Pancreas (tissue), 10 donors: ENCODE measurements around the gene DGKK. TPM values are rescaled to one million over a fixed set of nuclear protein-coding genes. Genes with fewer than 3 reads are reported as not detected.

Source experiments
- ATAC-seq, 4 donors: fragments of 200-7000 bp; cut with Tn5 transposase; one replicate each; pipeline versions ENCODE4 v1.8.0 to v1.9.1; 2020; ENCODE audit warnings: mild to moderate bottlenecking in 4 of 4, moderate library complexity in 4 of 4
- DNase-seq, 6 donors: peaks; one replicate each; pipeline ENCODE4 v3.0.0-alpha.2; 2020
- FAIRE-seq: peaks from 2 replicates; lab custom pipeline; 2012; peaks lifted over from hg19 to GRCh38; lab: Jason Lieb, UNC
- H3K27ac ChIP-seq, 4 donors: fragments of 200-600 bp; sonication (generic); 1 replicate in 3 of 4; 2 replicates in 1 of 4; pipeline versions ENCODE4 v1.5.0 to v1.8.0; 2020
- H3K27me3 ChIP-seq, 4 donors: fragments of 200-600 bp; one replicate each; pipeline ENCODE4 v1.8.0; 2021
- H3K36me3 ChIP-seq, 3 donors: fragments of 200-600 bp; sonication (generic) in 1 of 3; one replicate each; pipeline versions ENCODE4 v1.5.0 to v1.8.0; 2020 to 2021
- H3K4me1 ChIP-seq, 3 donors: fragments of 200-600 bp; one replicate each; pipeline ENCODE4 v1.8.0; 2021
- H3K4me3 ChIP-seq, 4 donors: fragments of 200-600 bp; sonication (generic) in 2 of 4; one replicate each; pipeline versions ENCODE4 v1.5.0 to v1.8.0; 2020 to 2021
- H3K9me3 ChIP-seq, 4 donors: fragments of 200-600 bp; one replicate each; pipeline ENCODE4 v1.8.0; 2021
- WGBS, 2 donors: extraction: QIAGEN DNeasy Blood & Tissue Kit; methylation state at CpG; one replicate each; pipeline ENCODE4 v1.1.7; 2013; 5-methylcytosine and 5-hydroxymethylcytosine counted together
- intact Hi-C, 3 donors: fragments of 100-400 bp; cut with DNase I; formaldehyde crosslinking; loops; one replicate each; pipeline versions ENCODE4 v1.11.1 to v1.14.2; 2022
- polyA plus RNA-seq, 2 donors: library from polyadenylated mRNA; stranded (reverse); fragments of 200-250 nt; gene quantifications; one replicate each; pipeline ENCODE4 v1.2.3, GENCODE V29; 2013
- total RNA-seq, 6 donors: library from RNA; stranded (reverse); fragmentation: NEBNext Ultra II Directional in 4 of 6; extraction: Animal tissue kit (Norgen Biotek cat#: 25700) in 4 of 6; gene quantifications; one replicate each; pipeline versions ENCODE4 v1.2.1 to v1.2.4, GENCODE V29; 2021 to 2023
- TF ChIP-seq, protein P1 (sequence below), 4 donors: fragments of 200-600 bp; sonication (generic) in 3 of 4; IDR thresholded peaks; one replicate each; pipeline versions ENCODE4 v1.5.0 to v1.8.0; 2021; ENCODE audit warnings: antibody characterized with exemption in 4 of 4
- donor health status: healthy with polysubstance abuse.
- donor health status: DM: no; HTN: no; CAD: no; lungs with moderate emphysema.
- donor health status: DM: no; HTN: no; CAD: no.
- donor health status: control.
- donor health status: control.
- donor health status: Bipolar disorder and iron deficiency.
- donor health status: DM: yes; HTN: yes; CAD: no.
- donor health status: DM: no; HTN: no; CAD: no.
- donor health status: DM: no; HTN: no; CAD: no.
- donor health status: DM: yes; HTN: yes; CAD: no.

DGKK gene
- total and polyA plus RNA-seq, 8 donors, result not detected

DNA sequence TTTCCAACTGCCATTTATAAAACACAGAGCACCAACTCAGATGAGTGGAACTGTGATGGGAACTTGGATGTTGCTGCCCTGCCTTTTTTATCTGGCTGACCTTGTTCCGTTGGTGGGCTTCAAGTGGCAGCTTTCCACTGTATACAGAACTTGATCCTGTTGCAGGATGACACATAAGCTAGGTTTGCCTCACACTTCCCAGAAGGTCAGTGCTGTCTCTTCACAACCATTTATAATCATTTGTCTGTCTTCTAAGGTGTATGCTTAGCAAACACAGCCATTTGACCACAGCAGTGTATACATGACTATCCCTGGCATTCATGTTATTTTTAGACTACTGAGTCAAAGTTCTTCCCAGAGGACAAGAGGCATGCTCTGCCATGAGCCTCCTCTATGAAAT lies 20.3 kb downstream of the DGKK start:
- TF ChIP-seq, protein P1, sequence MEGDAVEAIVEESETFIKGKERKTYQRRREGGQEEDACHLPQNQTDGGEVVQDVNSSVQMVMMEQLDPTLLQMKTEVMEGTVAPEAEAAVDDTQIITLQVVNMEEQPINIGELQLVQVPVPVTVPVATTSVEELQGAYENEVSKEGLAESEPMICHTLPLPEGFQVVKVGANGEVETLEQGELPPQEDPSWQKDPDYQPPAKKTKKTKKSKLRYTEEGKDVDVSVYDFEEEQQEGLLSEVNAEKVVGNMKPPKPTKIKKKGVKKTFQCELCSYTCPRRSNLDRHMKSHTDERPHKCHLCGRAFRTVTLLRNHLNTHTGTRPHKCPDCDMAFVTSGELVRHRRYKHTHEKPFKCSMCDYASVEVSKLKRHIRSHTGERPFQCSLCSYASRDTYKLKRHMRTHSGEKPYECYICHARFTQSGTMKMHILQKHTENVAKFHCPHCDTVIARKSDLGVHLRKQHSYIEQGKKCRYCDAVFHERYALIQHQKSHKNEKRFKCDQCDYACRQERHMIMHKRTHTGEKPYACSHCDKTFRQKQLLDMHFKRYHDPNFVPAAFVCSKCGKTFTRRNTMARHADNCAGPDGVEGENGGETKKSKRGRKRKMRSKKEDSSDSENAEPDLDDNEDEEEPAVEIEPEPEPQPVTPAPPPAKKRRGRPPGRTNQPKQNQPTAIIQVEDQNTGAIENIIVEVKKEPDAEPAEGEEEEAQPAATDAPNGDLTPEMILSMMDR (IDR thresholded peaks at IDR 0.05), result no peak
- Histone ChIP-seq H3K27ac (no peak overlapping the region), H3K4me3 (no peak overlapping the region), H3K9me3 (no peaks in the 10 kb centered on the region), H3K36me3 (no peaks in the 10 kb centered on the region), H3K27me3 (peaks cover 0 to 25% (median 0%) of the 10 kb centered on the region in 4 donors), H3K4me1 (no peaks in the 10 kb centered on the region)
- no peak for FAIRE-seq
- 29 to 56% methylated on average over 1 of the region's 1 CpG for WGBS, 2 donors
- ATAC-seq, result no peak
- intact Hi-C loops, result no loop called here
- DNase-seq, result no peak

DNA sequence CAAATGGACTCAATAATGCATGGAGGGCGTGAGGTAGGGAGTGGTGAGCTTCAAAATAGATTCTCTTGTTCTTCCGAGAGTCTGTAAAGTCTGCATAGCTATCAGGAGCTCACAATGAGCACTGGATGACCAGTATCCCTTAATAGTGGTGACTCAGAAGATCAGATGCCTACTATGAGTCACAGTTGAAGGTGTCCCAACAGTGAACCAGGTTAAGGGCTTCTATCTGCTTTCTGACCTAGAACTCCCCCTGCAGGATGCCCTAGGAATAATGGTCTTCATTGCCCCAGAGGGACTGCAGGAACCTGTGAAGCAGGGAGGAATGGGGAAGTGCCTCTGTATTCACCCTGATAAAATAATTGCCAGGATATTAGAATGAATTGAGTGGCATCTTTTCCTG lies 22.1 kb downstream of the DGKK start:
- H3K27me3 ChIP-seq, result peaks cover 0 to 19% (median 0%) of the 10 kb centered on the region in 4 donors
- no peak overlapping the region for H3K4me3 ChIP-seq
- intact Hi-C loops, result no loop called here
- no peaks in the 10 kb centered on the region for H3K4me1 ChIP-seq
- no peaks in the 10 kb centered on the region for H3K36me3 ChIP-seq
- DNase-seq, result no peak
- 79 to 86% methylated on average over 2 of the region's 2 CpGs for WGBS, 2 donors
- ATAC-seq, result no peak
- no peak overlapping the region for H3K27ac ChIP-seq
- TF ChIP-seq, protein P1 (IDR thresholded peaks at IDR 0.05), result no peak
- H3K9me3 ChIP-seq, result no peaks in the 10 kb centered on the region
- no peak for FAIRE-seq

DNA sequence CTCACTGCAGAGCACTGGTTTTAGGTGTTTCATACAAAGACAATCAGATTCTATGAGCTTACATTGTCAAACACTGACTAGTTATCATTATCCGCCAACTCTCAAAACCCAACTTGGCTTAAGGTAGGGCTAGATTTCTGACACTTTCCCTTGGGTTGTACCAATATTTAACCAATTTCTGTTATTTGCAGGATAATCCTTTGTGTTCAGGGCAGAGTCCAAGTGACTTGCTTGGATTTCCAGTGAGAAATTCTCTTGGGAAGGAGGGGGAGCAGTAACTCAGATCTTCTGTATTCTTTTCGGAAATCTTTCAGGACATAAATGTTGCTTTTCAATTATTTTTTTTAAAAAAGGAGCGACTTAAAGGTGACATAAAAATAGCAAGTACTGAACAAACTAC lies 23.1 kb downstream of the DGKK start:
- H3K27me3 ChIP-seq, result peaks cover 0 to 19% (median 0%) of the 10 kb centered on the region in 4 donors
- H3K4me1 ChIP-seq, result no peaks in the 10 kb centered on the region
- ATAC-seq, result no peak
- H3K36me3 ChIP-seq, result no peaks in the 10 kb centered on the region
- TF ChIP-seq, protein P1 (IDR thresholded peaks at IDR 0.05), result no peak
- no peaks in the 10 kb centered on the region for H3K9me3 ChIP-seq
- intact Hi-C loops, result no loop called here
- DNase-seq, result no peak
- no peak overlapping the region for H3K4me3 ChIP-seq
- no peak for FAIRE-seq
- H3K27ac ChIP-seq, result no peak overlapping the region
- 79 to 81% methylated on average over 3 of the region's 3 CpGs for WGBS, 2 donors

DNA sequence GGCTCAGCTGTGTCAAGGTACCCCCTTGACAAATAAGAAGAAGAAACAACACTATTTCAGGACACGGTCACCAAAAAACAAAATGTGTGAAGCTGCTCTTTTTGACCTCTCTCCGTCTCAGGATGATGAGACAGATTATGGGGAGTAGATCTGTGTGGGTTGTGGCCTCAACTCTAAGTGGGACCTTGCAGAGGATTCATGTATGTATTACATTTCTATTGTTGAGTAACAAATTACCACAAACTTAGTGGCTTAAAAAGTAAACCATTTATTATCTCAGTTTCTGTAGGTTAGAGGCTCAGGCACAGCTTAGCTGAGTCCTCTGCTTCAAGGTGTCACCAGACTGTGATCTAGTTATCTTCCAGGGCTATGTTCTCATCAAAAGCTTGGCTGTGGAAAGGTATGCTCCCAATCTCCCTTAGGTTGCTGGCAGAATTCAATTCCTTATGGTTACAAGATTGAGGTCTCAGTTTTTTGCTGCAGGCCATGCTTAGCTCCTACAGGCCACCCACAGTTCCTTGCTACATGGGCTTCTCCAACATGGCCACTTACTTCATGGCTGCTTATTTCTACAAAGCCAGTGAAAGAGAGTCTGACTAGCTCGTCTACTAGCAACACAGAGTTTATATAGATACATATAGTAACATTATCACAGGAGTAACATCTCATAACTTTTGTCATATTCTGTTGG lies 28.1 kb downstream of the DGKK start:
- DNase-seq (no peak), ATAC-seq (no peak), FAIRE-seq (no peak)
- TF ChIP-seq, protein P1 (IDR thresholded peaks at IDR 0.05), result no peak
- Histone ChIP-seq H3K9me3 (no peaks in the 10 kb centered on the region), H3K27ac (no peak overlapping the region), H3K4me3 (no peak overlapping the region), H3K4me1 (no peaks in the 10 kb centered on the region), H3K27me3 (peaks cover 0 to 16% (median 0%) of the 10 kb centered on the region in 4 donors), H3K36me3 (no peaks in the 10 kb centered on the region)
- intact Hi-C loops, result no loop called here
- 59 to 65% methylated on average over 3 of the region's 3 CpGs for WGBS, 2 donors

DNA sequence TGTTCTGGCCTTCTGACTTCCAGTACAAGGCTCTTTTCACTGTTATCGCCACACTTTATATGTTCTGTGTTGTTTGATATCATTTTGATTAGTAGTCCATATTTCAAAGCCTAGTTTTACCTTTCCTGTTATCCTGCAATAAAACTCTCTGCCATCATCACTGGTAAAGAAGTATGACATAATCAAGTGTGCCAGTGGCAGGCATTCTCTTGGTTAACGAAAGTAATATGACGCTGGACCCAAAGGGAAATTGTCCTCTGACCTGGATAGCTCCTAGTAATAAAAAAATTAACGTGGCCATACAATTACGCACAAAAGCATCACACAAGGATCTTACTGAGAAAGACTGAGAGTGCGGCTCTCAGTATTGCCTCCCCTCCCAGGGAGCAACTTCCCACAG lies 33.8 kb downstream of the DGKK start:
- FAIRE-seq, result no peak
- no peaks in the 10 kb centered on the region for H3K36me3 ChIP-seq
- no peak for DNase-seq
- WGBS, 2 donors, result 75 to 84% methylated on average over 6 of the region's 6 CpGs
- TF ChIP-seq, protein P1 (IDR thresholded peaks at IDR 0.05), result no peak
- no peak overlapping the region for H3K27ac ChIP-seq
- H3K9me3 ChIP-seq, result no peaks in the 10 kb centered on the region
- peaks cover 0 to 25% (median 0%) of the 10 kb centered on the region in 4 donors for H3K27me3 ChIP-seq
- H3K4me1 ChIP-seq, result no peaks in the 10 kb centered on the region
- intact Hi-C loops, result no loop called here
- no peak for ATAC-seq
- H3K4me3 ChIP-seq, result no peak overlapping the region
